MG63 (cell line): ENCODE results near the gene COCH. TPM values are rescaled to one million over a fixed set of nuclear protein-coding genes. Genes with fewer than 3 reads are reported as not detected.
"Not testable (repeated sequence)": the region's sequence is repeated elsewhere in the genome, so short reads cannot be mapped to it uniquely, and the experiment has no call there.

ENCODE experiments used
- DNase-seq: peaks from one replicate; pipeline ENCODE4 v3.0.0-alpha.2; 2020
- H3K27me3 ChIP-seq: fragments of 250-450 bp; sonication (Bioruptor Pico); 2 replicates; pipeline ENCODE4 v1.5.1; 2020; ENCODE audit warnings: mild to moderate bottlenecking, moderate library complexity
- H3K36me3 ChIP-seq: fragments of 250-450 bp; sonication (Bioruptor Pico); 2 replicates; pipeline ENCODE4 v1.5.1; 2020; ENCODE audit warnings: mild to moderate bottlenecking, moderate library complexity
- H3K4me3 ChIP-seq: fragments of 250-450 bp; sonication (Bioruptor Pico); 2 replicates; pipeline ENCODE4 v1.5.1; 2020; ENCODE audit warnings: mild to moderate bottlenecking, moderate library complexity
- H3K9me3 ChIP-seq: fragments of 250-450 bp; sonication (Bioruptor Pico); 2 replicates; pipeline ENCODE4 v1.5.1; 2020; ENCODE audit warnings: mild to moderate bottlenecking, moderate library complexity
- total RNA-seq: library from RNA; depleted of rRNA; stranded (reverse); fragments of >200 nt; shearing (Covaris generic); gene quantifications from 2 replicates; pipeline ENCODE4 v1.2.3, GENCODE V29; 2014; ENCODE audit warnings: low replicate concordance

Gene COCH
- total RNA-seq, 1 experiment from 2014 or later: 7.0 TPM

- H3K36me3 ChIP-seq: peaks cover 11% of the 10 kb centered on the region
- H3K9me3 ChIP-seq, DNase-seq, H3K27me3 ChIP-seq, H3K4me3 ChIP-seq: not testable (repeated sequence)
Measured at GRCh38 chr14:30897121-30897520, 22.8 kb downstream of the COCH start.

- DNase-seq: no peak
- no peak overlapping the region for H3K4me3 ChIP-seq
- H3K27me3 ChIP-seq: no peaks in the 10 kb centered on the region
- peaks cover 3% of the 10 kb centered on the region for H3K36me3 ChIP-seq
- no peaks in the 10 kb centered on the region for H3K9me3 ChIP-seq
Measured at GRCh38 chr14:30903285-30904124, 29.1 kb downstream of the COCH start.

GRCh38 chr14:30906752-30907658 lies 32.6 kb downstream of the COCH start:
- no peaks in the 10 kb centered on the region for H3K9me3 ChIP-seq
- DNase-seq: no peak
- peaks cover 9% of the 10 kb centered on the region for H3K36me3 ChIP-seq
- H3K27me3 ChIP-seq: no peaks in the 10 kb centered on the region
- no peak overlapping the region for H3K4me3 ChIP-seq

- Histone ChIP-seq H3K9me3 (no peaks in the 10 kb centered on the region), H3K36me3 (peaks cover 9% of the 10 kb centered on the region), H3K4me3 (no peak overlapping the region), H3K27me3 (no peaks in the 10 kb centered on the region)
- DNase-seq: no peak
Measured at GRCh38 chr14:30907659-30908057, 33.3 kb downstream of the COCH start.

- H3K9me3 ChIP-seq: no peaks in the 10 kb centered on the region
- no peak for DNase-seq
- H3K4me3 ChIP-seq: no peak overlapping the region
- peaks cover 9% of the 10 kb centered on the region for H3K36me3 ChIP-seq
- no peaks in the 10 kb centered on the region for H3K27me3 ChIP-seq
Measured at GRCh38 chr14:30908826-30909225, 34.5 kb downstream of the COCH start.

- Histone ChIP-seq H3K27me3 (no peaks in the 10 kb centered on the region), H3K36me3 (peaks cover 5% of the 10 kb centered on the region), H3K4me3 (no peak overlapping the region), H3K9me3 (no peaks in the 10 kb centered on the region)
- no peak for DNase-seq
Measured at GRCh38 chr14:30914812-30915211, 40.5 kb downstream of the COCH start.

GRCh38 chr14:30915596-30915995 lies 41.2 kb downstream of the COCH start:
- Histone ChIP-seq H3K36me3 (no peaks in the 10 kb centered on the region; the same call in 1 of the 2 replicates), H3K4me3 (no peak overlapping the region), H3K27me3 (no peaks in the 10 kb centered on the region), H3K9me3 (no peaks in the 10 kb centered on the region)
- DNase-seq: no peak

GRCh38 chr14:30921305-30921704 lies 46.9 kb downstream of the COCH start:
- H3K36me3 ChIP-seq: peaks cover 3% of the 10 kb centered on the region
- no peak for DNase-seq
- H3K9me3 ChIP-seq: no peaks in the 10 kb centered on the region
- no peak overlapping the region for H3K4me3 ChIP-seq
- H3K27me3 ChIP-seq: no peaks in the 10 kb centered on the region

- peaks cover 3% of the 10 kb centered on the region for H3K36me3 ChIP-seq
- H3K27me3 ChIP-seq: no peaks in the 10 kb centered on the region
- no peak for DNase-seq
- H3K9me3 ChIP-seq: no peaks in the 10 kb centered on the region
- no peak overlapping the region for H3K4me3 ChIP-seq
Measured at GRCh38 chr14:30921788-30922187, 47.4 kb downstream of the COCH start.

- Histone ChIP-seq H3K9me3 (no peaks in the 10 kb centered on the region), H3K36me3 (peaks cover 3% of the 10 kb centered on the region)
- no peak for DNase-seq
Measured at GRCh38 chr14:30925254-30925653, 50.9 kb downstream of the COCH start.

GRCh38 chr14:30928462-30928861 lies 54.1 kb downstream of the COCH start:
- no peak for DNase-seq

More at GRCh38 chr14:30925254-30925653, 50.9 kb downstream of the COCH start:
- Histone ChIP-seq H3K27me3 (no peaks in the 10 kb centered on the region), H3K4me3 (no peak overlapping the region)

GRCh38 chr14:30933937-30934336 lies 59.6 kb downstream of the COCH start:
- H3K9me3 ChIP-seq, DNase-seq: not testable (repeated sequence)
- H3K36me3 ChIP-seq: peaks cover 12% of the 10 kb centered on the region

More at GRCh38 chr14:30928462-30928861, 54.1 kb downstream of the COCH start:
- Histone ChIP-seq H3K27me3 (no peaks in the 10 kb centered on the region), H3K4me3 (no peak overlapping the region), H3K9me3 (no peaks in the 10 kb centered on the region), H3K36me3 (no peaks in the 10 kb centered on the region; the same call in none of the 2 replicates)

GRCh38 chr14:30935445-30935844 lies 61.1 kb downstream of the COCH start:
- Histone ChIP-seq H3K36me3 (peaks cover 12% of the 10 kb centered on the region), H3K27me3 (no peaks in the 10 kb centered on the region), H3K4me3 (no peak overlapping the region), H3K9me3 (no peaks in the 10 kb centered on the region)
- DNase-seq: no peak

More at GRCh38 chr14:30933937-30934336, 59.6 kb downstream of the COCH start:
- H3K4me3 ChIP-seq, H3K27me3 ChIP-seq: not testable (repeated sequence)

GRCh38 chr14:30938617-30939016 lies 64.3 kb downstream of the COCH start:
- Histone ChIP-seq H3K36me3 (peaks cover 12% of the 10 kb centered on the region), H3K27me3 (no peaks in the 10 kb centered on the region), H3K9me3 (no peaks in the 10 kb centered on the region), H3K4me3 (no peak overlapping the region)
- DNase-seq: no peak
